Spinal cord (tissue), 10 donors: ENCODE measurements around the gene C17orf113. TPM values are rescaled to one million over a fixed set of nuclear protein-coding genes. Genes with fewer than 3 reads are reported as not detected.

ENCODE experiments used
- DNase-seq, 6 donors: peaks; one replicate each; pipeline versions ENCODE4 v3.0.0 to v3.0.0-alpha.2; 2013 to 2015; ENCODE audit warnings: low spot score in 6 of 6, low read depth in 4 of 6
- H3K27ac ChIP-seq: one replicate; pipeline ENCODE4 v1.5.1; 2013; ENCODE audit warnings: low read depth, low read length, control low read depth
- H3K27me3 ChIP-seq: one replicate; pipeline ENCODE4 v1.6.1; 2013; ENCODE audit warnings: low read length; ENCODE audit not compliant: control insufficient read depth, insufficient read depth
- H3K36me3 ChIP-seq: one replicate; pipeline ENCODE4 v1.6.1; 2013; ENCODE audit warnings: low read length; ENCODE audit not compliant: control insufficient read depth, insufficient read depth
- H3K4me1 ChIP-seq: one replicate; pipeline ENCODE4 v1.6.1; 2013; ENCODE audit warnings: low read length; ENCODE audit not compliant: control insufficient read depth, insufficient read depth
- H3K4me3 ChIP-seq: one replicate; pipeline ENCODE4 v1.5.1; 2013; ENCODE audit warnings: low read depth, low read length, control low read depth
- H3K9me3 ChIP-seq: one replicate; pipeline ENCODE4 v1.6.1; 2013; ENCODE audit warnings: low read length; ENCODE audit not compliant: control insufficient read depth, insufficient read depth
- WGBS: methylation state at CpG from one replicate; pipeline ENCODE4 v1.1.5; 2013; ENCODE audit warnings: missing lambda C conversion rate; ENCODE audit not compliant: insufficient coverage; 5-methylcytosine and 5-hydroxymethylcytosine counted together
- polyA plus RNA-seq, 2 donors: library from polyadenylated mRNA; unstranded; fragments of 120-200 nt; gene quantifications; one replicate each; pipeline ENCODE4 v1.2.1, GENCODE V29; 2013; ENCODE audit not compliant: insufficient read length in 2 of 2
- total RNA-seq, 2 donors: library from RNA; depleted of rRNA in 1 of 2; stranded (reverse); fragments of 120-200 nt in 1 of 2; fragments of >200 nt in 1 of 2; gene quantifications; one replicate each; pipeline versions ENCODE4 v1.2.3 to v1.2.4, GENCODE V29; 2013 to 2014
- donor health status: healthy.

Gene C17orf113
- total and polyA plus RNA-seq, 4 donors = 3.0 to 4.5 (median 3.2) TPM

DNA sequence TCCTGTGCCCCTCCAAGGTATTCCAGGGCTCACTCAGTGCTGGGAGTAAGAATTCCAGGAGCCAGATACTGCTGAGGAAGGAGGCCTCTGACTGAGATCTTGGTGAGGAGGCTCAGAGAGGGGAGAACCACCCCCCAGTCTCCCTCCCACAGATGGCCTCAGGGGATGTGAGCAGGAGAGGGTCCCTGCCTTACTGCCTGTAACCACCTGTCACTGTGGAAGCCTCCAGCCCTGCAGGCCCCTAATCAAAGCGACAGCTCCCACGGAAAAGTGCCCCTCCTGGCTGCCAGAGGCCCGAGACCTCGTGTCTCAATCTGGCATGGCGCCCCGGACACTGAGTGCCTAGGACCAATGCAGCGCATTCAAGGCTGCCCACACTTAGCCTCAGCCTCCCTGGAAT lies 7.7 kb upstream of the C17orf113 start:
- Histone ChIP-seq H3K27me3 (peaks cover 21% of the 10 kb centered on the region), H3K27ac (no peak overlapping the region), H3K4me1 (peaks cover 5% of the 10 kb centered on the region), H3K4me3 (no peak overlapping the region), H3K36me3 (no peaks in the 10 kb centered on the region), H3K9me3 (no peaks in the 10 kb centered on the region)
- no peak for DNase-seq
- WGBS = 68% methylated on average over 7 of the region's 7 CpGs

- Histone ChIP-seq H3K4me3 (no peak overlapping the region), H3K27me3 (peaks cover 29% of the 10 kb centered on the region), H3K27ac (no peak overlapping the region), H3K36me3 (no peaks in the 10 kb centered on the region), H3K4me1 (peaks cover 5% of the 10 kb centered on the region), H3K9me3 (no peaks in the 10 kb centered on the region)
- no CpG with 5 or more reads among the region's 3 CpGs for WGBS
- DNase-seq = no peak
Measured at GRCh38 chr17:42056635-42057034, 6.2 kb upstream of the C17orf113 start.

DNA sequence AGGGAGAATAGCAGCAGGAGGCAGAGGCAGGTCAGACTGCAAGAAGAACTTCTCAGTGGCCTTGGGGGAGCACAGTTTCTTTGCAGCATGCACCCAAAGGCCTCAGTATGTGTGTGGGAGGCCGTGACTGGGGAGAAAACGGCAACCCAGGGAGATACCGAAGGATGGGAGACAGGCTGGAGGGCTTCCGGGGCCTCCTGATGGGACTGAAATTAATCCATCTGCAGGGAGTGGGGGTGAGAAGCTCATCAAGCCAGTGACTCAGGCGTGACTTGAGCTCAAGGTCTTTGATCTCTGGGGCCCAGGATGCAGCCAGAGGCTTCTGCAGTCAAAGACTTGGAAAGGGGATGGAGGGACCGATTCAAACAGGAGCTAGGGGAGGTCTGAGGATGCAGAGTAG lies 5.1 kb upstream of the C17orf113 start:
- peaks cover 32% of the 10 kb centered on the region for H3K27me3 ChIP-seq
- WGBS = 26% methylated on average over 5 of the region's 6 CpGs

GRCh38 chr17:42055027-42055426 lies 4.6 kb upstream of the C17orf113 start:
- Histone ChIP-seq H3K4me3 (no peak overlapping the region), H3K27me3 (peaks cover 32% of the 10 kb centered on the region), H3K4me1 (peaks cover 11% of the 10 kb centered on the region), H3K9me3 (no peaks in the 10 kb centered on the region), H3K36me3 (no peaks in the 10 kb centered on the region), H3K27ac (no peak overlapping the region)
- no CpG with 5 or more reads among the region's 3 CpGs for WGBS
- DNase-seq = no peak

More for the DNA sequence above, 5.1 kb upstream of the C17orf113 start:
- DNase-seq = peak in 1 of 6 donors; percentile 16
- Histone ChIP-seq H3K27ac (no peak overlapping the region), H3K4me3 (no peak overlapping the region), H3K36me3 (no peaks in the 10 kb centered on the region), H3K4me1 (peaks cover 9% of the 10 kb centered on the region), H3K9me3 (no peaks in the 10 kb centered on the region)

GRCh38 chr17:42053731-42054500 lies 3.5 kb upstream of the C17orf113 start:
- H3K27me3 ChIP-seq = peaks cover 32% of the 10 kb centered on the region
- peaks cover 22% of the 10 kb centered on the region for H3K4me1 ChIP-seq
- peak in 1 of 6 donors; percentile 21 for DNase-seq
- WGBS = 14% methylated on average over 3 of the region's 12 CpGs
- H3K4me3 ChIP-seq = no peak overlapping the region
- H3K27ac ChIP-seq = no peak overlapping the region
- no peaks in the 10 kb centered on the region for H3K36me3 ChIP-seq
- no peaks in the 10 kb centered on the region for H3K9me3 ChIP-seq

DNA sequence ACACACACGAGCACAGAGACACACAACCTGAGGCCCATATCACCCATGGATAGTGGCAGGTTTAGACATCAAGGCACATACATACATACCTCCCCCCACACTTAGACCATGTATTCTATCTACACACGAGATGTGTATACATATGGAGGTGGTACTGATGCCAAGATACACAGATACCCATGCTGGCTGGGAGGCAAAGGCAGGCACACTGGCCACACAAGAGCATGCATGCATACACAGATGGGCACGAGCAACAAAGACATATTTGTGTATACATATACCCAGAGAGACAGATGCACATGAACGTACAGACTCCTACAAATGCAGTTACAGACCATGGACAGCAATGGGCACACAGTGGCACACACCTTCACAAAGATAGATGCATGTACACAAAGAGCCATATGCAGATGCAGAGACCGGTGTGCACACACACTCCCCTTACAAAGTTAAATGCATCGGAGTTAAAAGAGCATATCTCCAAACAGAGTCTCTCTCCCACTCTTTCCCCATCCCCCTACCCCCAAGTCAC lies 2.0 kb upstream of the C17orf113 start:
- WGBS = 80% methylated on average over 4 of the region's 6 CpGs
- H3K9me3 ChIP-seq = no peaks in the 10 kb centered on the region
- peak in 1 of 6 donors; percentile 82 for DNase-seq
- no peak overlapping the region for H3K4me3 ChIP-seq
- H3K27me3 ChIP-seq = peaks cover 32% of the 10 kb centered on the region
- no peak overlapping the region for H3K27ac ChIP-seq
- peaks cover 23% of the 10 kb centered on the region for H3K4me1 ChIP-seq
- H3K36me3 ChIP-seq = no peaks in the 10 kb centered on the region

- DNase-seq = no peak
- 88% methylated on average over 7 of the region's 7 CpGs for WGBS
- H3K27ac ChIP-seq = no peak overlapping the region
- no peaks in the 10 kb centered on the region for H3K36me3 ChIP-seq
- H3K9me3 ChIP-seq = no peaks in the 10 kb centered on the region
- no peak overlapping the region for H3K4me3 ChIP-seq
- peaks cover 32% of the 10 kb centered on the region for H3K27me3 ChIP-seq
- peaks cover 23% of the 10 kb centered on the region for H3K4me1 ChIP-seq
Measured at GRCh38 chr17:42051645-42052044, 1.2 kb upstream of the C17orf113 start.

- DNase-seq = no peak
- H3K27ac ChIP-seq = no peak overlapping the region
- H3K9me3 ChIP-seq = no peaks in the 10 kb centered on the region
- H3K4me3 ChIP-seq = peak overlapping the region; percentile 26
- H3K27me3 ChIP-seq = peaks cover 32% of the 10 kb centered on the region
- WGBS = 60% methylated on average over 5 of the region's 8 CpGs
- H3K4me1 ChIP-seq = peaks cover 23% of the 10 kb centered on the region
- no peaks in the 10 kb centered on the region for H3K36me3 ChIP-seq
Measured at GRCh38 chr17:42051013-42051400, 606 bp upstream of the C17orf113 start.

DNA sequence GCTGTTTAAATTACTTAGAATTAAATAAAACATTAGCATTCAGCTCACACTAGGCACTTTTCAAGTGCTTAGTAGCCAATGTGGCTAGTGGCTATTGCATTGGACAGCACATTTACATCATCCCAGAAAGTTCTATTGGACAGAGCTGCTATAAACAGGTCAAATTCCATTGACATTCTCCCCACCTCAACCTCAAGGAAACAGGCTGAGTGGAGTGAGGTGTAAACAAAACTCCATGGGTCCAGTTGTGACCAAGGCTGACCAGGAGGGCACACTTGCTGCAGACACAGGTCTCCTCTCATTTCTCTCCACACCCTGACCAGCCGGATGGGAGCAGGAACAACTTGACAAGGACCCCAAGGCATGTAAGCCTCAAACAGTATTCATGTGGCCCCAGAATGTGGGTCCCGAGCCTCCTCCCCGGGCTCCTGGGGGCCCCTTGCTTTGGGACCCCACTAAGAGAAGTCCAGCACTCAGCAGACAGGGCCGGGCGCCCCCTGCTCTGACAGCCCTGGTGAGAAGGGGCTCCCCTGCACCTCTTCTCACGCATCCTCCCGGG lies 488 bp downstream of the C17orf113 start:
- 0% methylated on average over 6 of the region's 7 CpGs for WGBS
- H3K27me3 ChIP-seq = peaks cover 26% of the 10 kb centered on the region
- no peaks in the 10 kb centered on the region for H3K9me3 ChIP-seq
- DNase-seq = no peak
- peaks cover 18% of the 10 kb centered on the region for H3K4me1 ChIP-seq
- H3K36me3 ChIP-seq = no peaks in the 10 kb centered on the region
- peak overlapping the region; percentile 74 for H3K4me3 ChIP-seq
- H3K27ac ChIP-seq = no peak overlapping the region

GRCh38 chr17:42047343-42047742 lies 3.1 kb downstream of the C17orf113 start:
- Histone ChIP-seq H3K27me3 (peaks cover 5% of the 10 kb centered on the region), H3K9me3 (no peaks in the 10 kb centered on the region), H3K27ac (no peak overlapping the region), H3K36me3 (peaks cover 12% of the 10 kb centered on the region), H3K4me3 (no peak overlapping the region), H3K4me1 (peaks cover 18% of the 10 kb centered on the region)
- WGBS = 95% methylated on average over 7 of the region's 12 CpGs
- no peak for DNase-seq
